ENCODE measurements around the gene NOX5.

GRCh38 chr15:68990992-68991500 lies 23.4 kb upstream of the NOX5 start:
- TF ChIP-seq, protein P1, sequence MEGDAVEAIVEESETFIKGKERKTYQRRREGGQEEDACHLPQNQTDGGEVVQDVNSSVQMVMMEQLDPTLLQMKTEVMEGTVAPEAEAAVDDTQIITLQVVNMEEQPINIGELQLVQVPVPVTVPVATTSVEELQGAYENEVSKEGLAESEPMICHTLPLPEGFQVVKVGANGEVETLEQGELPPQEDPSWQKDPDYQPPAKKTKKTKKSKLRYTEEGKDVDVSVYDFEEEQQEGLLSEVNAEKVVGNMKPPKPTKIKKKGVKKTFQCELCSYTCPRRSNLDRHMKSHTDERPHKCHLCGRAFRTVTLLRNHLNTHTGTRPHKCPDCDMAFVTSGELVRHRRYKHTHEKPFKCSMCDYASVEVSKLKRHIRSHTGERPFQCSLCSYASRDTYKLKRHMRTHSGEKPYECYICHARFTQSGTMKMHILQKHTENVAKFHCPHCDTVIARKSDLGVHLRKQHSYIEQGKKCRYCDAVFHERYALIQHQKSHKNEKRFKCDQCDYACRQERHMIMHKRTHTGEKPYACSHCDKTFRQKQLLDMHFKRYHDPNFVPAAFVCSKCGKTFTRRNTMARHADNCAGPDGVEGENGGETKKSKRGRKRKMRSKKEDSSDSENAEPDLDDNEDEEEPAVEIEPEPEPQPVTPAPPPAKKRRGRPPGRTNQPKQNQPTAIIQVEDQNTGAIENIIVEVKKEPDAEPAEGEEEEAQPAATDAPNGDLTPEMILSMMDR (IDR thresholded peaks at IDR 0.05) = no peak
- TF ChIP-seq POLR2A (IDR thresholded peaks at IDR 0.05) = no peak

All from body of pancreas (tissue), 4 donors.